Stimulated activated effector memory CD8-positive, alpha-beta T cell treated with anti-CD3 and anti-CD28 coated beads, Interleukin-12 subunit alpha, Interleukin-12 subunit beta, amount 100 ng/mL, for 72 hours (primary cell): ENCODE measurements around the gene CCDC66.
"Not testable (repeated sequence)": the region's sequence is repeated elsewhere in the genome, so short reads cannot be mapped to it uniquely, and the experiment has no call there.

ENCODE experiments used
- ATAC-seq: fragments of 150-1000 bp; cut with Tn5 transposase; 2 replicates; pipeline ENCODE4 v1.10.0; 2021
- DNase-seq, 2 donors: peaks; one replicate each; pipeline ENCODE4 v3.0.0; 2021 to 2022; ENCODE audit warnings: low spot score in 2 of 2
- H3K27ac Mint-ChIP-seq: one replicate; pipeline ENCODE4 v1.8.0; 2022; ENCODE audit warnings: mild to moderate bottlenecking, mixed read lengths
- H3K36me3 Mint-ChIP-seq: one replicate; pipeline ENCODE4 v1.8.0; 2022; ENCODE audit warnings: mild to moderate bottlenecking, mixed read lengths
- H3K4me1 Mint-ChIP-seq: one replicate; pipeline ENCODE4 v1.8.0; 2022; ENCODE audit warnings: mixed read lengths
- H3K4me3 Mint-ChIP-seq: one replicate; pipeline ENCODE4 v1.8.0; 2022; ENCODE audit warnings: mild to moderate bottlenecking, mixed read lengths
- H3K9me3 Mint-ChIP-seq: one replicate; pipeline ENCODE4 v1.8.0; 2022; ENCODE audit warnings: mixed read lengths

The CCDC66 gene

DNA sequence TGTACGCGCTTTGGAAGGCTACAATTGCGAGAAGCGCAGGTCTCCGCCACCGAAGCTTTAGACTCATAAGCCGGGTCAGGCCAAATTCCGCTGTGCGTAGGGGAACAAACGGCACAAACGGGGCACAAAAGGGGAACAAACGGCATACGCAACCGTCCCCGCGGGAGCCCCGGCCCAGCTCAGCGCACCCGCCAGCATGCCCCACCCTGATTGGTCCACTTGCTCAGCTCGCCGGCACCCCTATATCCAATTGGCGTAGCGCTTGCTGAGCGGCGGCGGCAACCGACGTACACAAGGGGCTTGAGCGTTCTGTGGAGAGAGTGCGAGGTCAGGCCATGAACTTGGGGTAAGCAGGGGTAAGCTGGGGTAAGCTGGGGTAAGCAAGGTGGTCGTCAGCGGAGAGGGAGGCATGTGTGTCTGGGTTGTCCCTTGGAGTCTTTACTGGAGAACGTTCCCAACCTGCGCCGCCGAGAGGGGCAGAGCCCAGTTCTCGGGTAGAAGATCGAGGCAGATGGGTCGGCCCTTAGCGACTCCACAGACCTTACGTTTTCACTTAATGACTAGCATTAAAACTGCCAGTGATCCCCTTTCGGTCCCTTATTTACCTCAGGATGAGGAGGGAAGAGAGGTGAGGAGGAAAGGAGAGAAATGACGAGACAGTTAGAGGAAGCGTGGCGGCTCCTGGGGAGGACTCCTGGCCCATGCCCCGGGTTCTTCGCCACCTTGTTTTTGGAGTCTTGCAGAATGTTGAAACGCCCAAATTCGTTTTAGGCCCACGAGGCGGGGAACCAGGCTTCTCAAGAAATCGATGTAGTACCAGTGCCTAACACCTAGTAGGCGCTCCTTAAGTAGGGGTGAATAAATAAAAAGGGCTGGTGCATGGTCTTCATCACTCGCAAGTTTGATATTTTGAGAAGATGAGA is at the start of gene CCDC66:
Gene CCDC66 (plus strand): TSS at position 268 of the 923 bp plus-strand sequence. CDS start 68 bp downstream, at position 336.
- Mint-ChIP-seq H3K36me3 (peaks cover 43% of the 10 kb centered on the region), H3K9me3 (no peaks in the 10 kb centered on the region), H3K4me3 (peak within 1 kb of the TSS; percentile 89), H3K4me1 (peaks cover 24% of the 10 kb centered on the region), H3K27ac (peak within 1 kb of the TSS; percentile 97)
- DNase-seq (peak; percentile 80 to 91), ATAC-seq (peak; percentile 100)

DNA sequence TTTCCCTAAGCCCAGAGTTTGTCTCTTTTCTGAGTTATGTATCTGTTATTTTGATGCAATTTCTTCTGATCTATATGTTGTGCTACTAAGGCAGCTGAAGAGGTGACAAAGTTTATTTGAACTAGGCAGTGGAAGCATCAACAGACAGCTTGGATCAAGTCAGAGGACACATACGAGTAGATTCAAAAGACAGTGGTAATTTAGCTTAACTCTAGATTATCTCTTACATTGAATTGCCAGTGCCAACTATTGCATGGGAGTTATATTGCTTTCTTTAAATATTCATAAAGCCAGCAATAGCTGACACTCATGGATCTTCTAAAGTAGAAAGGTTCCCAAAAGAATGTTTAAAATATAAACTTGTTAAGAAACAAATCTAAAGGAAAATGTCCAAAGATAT is 37.3 kb upstream of the CCDC66 start:
- no peak overlapping the region for H3K4me3 Mint-ChIP-seq
- H3K36me3 Mint-ChIP-seq, result no peaks in the 10 kb centered on the region
- no peaks in the 10 kb centered on the region for H3K4me1 Mint-ChIP-seq
- DNase-seq (no peak), ATAC-seq (no peak)
- no peaks in the 10 kb centered on the region for H3K9me3 Mint-ChIP-seq
- no peak overlapping the region for H3K27ac Mint-ChIP-seq

DNA sequence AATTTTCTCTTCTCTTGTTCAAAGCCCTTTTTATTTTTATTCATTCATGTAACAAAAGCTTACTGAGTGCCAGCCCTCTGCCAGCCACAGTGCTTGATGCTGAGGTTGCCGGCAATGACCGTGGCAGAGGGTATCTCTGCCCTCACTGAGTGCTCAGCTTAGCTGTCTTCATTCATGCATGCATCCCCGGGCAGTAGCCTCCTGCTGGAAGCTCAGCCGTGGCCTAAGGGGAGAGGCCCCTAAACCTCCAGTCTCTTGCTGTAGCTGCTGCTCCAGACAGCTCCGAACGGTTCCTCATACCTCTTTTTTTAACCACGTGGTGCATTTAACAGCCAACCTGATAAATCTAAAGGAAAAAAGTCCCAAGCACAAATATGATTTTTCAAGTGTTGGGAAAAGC is 34.6 kb upstream of the CCDC66 start:
- DNase-seq (no peak), ATAC-seq (no peak)
- Mint-ChIP-seq H3K27ac (no peak overlapping the region), H3K9me3 (no peaks in the 10 kb centered on the region), H3K4me3 (no peak overlapping the region), H3K36me3 (no peaks in the 10 kb centered on the region), H3K4me1 (no peaks in the 10 kb centered on the region)

DNA sequence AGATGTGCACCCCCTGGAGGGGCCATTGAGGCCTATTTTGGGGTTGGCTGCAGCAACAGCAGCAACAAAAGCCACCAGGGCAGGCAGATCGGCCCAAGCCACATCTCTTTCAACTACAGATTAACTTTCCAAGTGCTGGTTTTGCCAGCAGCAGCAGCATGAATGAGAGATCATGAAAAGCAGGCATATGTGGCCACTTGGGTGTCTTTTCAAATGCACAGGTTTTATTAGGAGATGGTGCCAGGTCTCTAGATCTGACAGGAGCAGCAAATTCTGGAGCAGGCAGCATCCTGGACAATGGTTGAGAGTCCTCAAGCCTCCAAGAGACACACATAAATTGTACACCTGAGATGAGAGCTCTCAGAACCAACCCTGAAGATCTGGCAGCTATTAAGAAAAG is 31.7 kb upstream of the CCDC66 start:
- H3K4me1 Mint-ChIP-seq, result no peaks in the 10 kb centered on the region
- DNase-seq (no peak), ATAC-seq (no peak)
- H3K4me3 Mint-ChIP-seq, result no peak overlapping the region
- no peak overlapping the region for H3K27ac Mint-ChIP-seq
- H3K9me3 Mint-ChIP-seq, result no peaks in the 10 kb centered on the region
- no peaks in the 10 kb centered on the region for H3K36me3 Mint-ChIP-seq

DNA sequence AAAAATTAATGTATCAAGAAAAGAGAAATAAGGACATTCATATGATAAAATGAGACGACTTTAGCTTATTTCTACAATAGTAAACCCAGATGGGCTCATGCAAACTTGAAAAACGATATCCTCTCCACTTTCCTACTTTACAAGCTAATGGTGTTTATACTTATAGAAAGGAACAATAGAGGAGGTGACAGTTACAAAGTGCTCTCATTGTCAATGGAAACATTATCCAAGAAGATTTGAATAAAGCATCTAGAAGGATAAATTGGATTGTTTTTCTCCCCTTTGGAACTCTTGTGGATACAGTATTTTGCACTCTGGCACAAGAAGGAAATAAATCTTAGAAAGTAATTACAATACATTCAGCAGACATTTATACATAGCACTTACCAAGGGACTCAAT is 20.2 kb upstream of the CCDC66 start:
- no peak for ATAC-seq
- Mint-ChIP-seq H3K27ac (no peak overlapping the region), H3K9me3 (peaks cover 8% of the 10 kb centered on the region), H3K4me3 (no peak overlapping the region), H3K36me3 (no peaks in the 10 kb centered on the region), H3K4me1 (no peaks in the 10 kb centered on the region)
- no peak for DNase-seq

DNA sequence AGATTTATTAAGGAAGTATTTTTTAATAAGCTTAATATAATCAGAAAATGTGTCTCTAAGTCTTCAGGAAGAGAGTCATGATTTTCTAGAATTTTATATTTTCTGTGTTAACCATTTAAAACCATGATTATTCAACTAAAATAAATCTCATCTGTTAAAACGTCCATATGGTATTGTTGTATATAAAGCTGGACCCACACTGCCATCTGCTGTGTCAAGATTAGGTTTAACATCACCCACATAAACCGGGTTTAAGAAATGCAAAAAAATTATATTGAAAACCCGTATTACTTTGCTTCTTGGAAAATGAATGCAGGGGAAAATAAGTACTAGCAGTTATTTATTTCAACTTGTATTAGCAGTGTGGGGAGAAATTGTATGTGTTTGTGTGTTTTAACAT is 9.5 kb upstream of the CCDC66 start:
- no peaks in the 10 kb centered on the region for H3K36me3 Mint-ChIP-seq
- peaks cover 3% of the 10 kb centered on the region for H3K9me3 Mint-ChIP-seq
- no peak overlapping the region for H3K4me3 Mint-ChIP-seq
- no peaks in the 10 kb centered on the region for H3K4me1 Mint-ChIP-seq
- ATAC-seq, result no peak
- no peak for DNase-seq
- no peak overlapping the region for H3K27ac Mint-ChIP-seq

DNA sequence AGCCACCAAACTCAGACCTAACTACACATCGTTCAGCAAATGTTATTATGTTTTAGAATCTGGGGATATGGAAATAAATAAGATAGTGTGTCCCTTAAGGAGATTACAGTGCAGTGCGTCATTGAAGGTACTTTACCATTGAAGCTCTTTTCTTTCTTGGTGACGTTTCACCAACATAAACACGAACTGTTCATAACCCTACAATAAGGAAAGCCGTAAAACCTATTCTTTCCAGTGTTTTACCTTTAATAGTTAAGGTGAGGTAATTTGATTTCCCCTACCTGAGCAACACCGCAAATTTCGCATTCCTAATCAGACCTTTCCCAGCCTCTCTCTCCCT is 826 bp downstream of the CCDC66 start:
- peak overlapping the region; percentile 89 for H3K4me3 Mint-ChIP-seq
- no peaks in the 10 kb centered on the region for H3K9me3 Mint-ChIP-seq
- DNase-seq, result no peak
- peaks cover 49% of the 10 kb centered on the region for H3K36me3 Mint-ChIP-seq
- H3K27ac Mint-ChIP-seq, result peak overlapping the region; percentile 97
- H3K4me1 Mint-ChIP-seq, result peaks cover 24% of the 10 kb centered on the region
- peak; percentile 36 for ATAC-seq

DNA sequence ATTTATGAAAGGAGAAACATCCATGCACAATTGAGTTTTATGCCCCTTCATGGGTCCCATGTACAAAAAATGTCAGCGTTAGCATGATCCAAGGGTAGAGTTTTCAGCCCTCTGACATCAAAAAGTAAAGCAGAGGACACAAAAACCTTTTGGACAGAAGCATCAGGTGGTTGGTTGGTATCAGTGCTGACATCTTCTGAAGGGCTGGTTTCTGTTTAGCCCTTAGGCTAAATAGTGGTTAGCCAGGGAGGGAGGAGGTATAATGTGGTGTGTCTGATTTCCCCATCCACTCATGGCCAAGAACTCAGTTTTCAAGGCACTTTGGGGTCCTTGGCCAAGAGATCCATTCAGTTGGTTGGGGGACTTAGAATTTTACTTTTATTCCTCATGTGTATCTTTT is 16.5 kb downstream of the CCDC66 start:
- H3K27ac Mint-ChIP-seq, result no peak overlapping the region
- H3K4me1 Mint-ChIP-seq, result peaks cover 13% of the 10 kb centered on the region
- H3K9me3 Mint-ChIP-seq, result no peaks in the 10 kb centered on the region
- ATAC-seq (no peak), DNase-seq (no peak)
- H3K36me3 Mint-ChIP-seq, result peaks cover 60% of the 10 kb centered on the region
- no peak overlapping the region for H3K4me3 Mint-ChIP-seq

DNA sequence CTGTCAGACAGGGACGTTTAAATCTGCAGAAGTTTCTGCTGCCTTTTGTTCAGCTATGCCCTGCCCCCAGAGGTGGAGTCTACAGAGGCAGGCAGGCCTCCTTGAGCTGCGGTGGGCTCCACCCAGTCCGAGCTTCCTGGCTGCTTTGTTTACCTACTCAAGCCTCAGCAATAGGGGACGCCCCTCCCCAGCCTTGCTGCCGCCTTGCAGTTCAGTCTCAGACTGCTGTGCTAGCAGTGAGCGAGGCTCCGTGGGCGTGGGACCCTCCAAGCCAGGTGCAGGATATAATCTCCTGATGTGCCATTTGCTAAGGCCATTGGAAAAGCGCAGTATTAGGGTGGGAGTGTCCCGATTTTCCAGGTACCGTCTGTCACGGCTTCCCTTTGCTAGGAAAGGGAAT is 25.0 kb downstream of the CCDC66 start:
- not testable (repeated sequence) for DNase-seq, H3K27ac Mint-ChIP-seq, H3K9me3 Mint-ChIP-seq, H3K4me3 Mint-ChIP-seq, ATAC-seq
- peaks cover 30% of the 10 kb centered on the region for H3K4me1 Mint-ChIP-seq
- peaks cover 26% of the 10 kb centered on the region for H3K36me3 Mint-ChIP-seq

DNA sequence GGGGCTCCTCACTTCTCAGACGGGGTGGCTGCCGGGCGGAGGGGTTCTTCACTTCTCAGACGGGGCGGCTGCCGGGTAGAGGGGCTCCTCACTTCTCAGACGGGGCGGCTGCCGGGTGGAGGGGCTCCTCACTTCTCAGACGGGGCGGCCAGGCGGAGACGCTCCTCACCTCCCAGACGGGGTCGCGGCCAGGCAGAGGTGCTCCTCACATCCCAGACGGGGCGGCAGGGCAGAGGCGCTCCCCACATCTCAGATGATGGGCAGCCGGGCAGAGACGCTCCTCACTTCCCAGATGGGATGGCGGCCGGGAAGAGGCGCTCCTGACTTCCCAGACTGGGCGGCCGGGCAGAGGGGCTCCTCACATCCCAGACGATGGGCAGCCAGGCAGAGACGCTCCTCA is 27.3 kb downstream of the CCDC66 start:
- not testable (repeated sequence) for H3K9me3 Mint-ChIP-seq, H3K4me3 Mint-ChIP-seq, DNase-seq, H3K27ac Mint-ChIP-seq, ATAC-seq
- Mint-ChIP-seq H3K4me1 (peaks cover 19% of the 10 kb centered on the region), H3K36me3 (peaks cover 19% of the 10 kb centered on the region)

DNA sequence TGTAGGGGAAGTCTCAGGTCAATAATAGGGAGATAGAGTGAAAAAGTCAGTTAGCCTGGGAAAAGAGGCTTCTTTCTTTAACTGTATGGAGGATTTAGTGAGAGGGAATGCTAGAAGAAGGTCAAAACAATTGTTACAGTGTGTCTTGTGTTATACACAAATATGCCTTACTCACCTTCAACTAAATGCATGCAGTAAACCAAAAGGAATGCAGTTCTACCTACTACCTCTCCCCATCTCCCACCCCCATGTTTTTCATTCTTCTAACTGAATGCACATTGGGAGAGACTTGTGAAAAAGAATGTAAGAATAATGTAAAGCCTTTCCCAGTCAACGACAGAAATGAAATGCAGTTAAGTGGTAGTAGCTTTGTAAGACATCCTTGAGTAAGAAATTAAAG is 33.8 kb downstream of the CCDC66 start:
- Mint-ChIP-seq H3K27ac (peak overlapping the region; percentile 75), H3K4me1 (peaks cover 22% of the 10 kb centered on the region), H3K4me3 (no peak overlapping the region), H3K36me3 (peaks cover 15% of the 10 kb centered on the region), H3K9me3 (no peaks in the 10 kb centered on the region)
- DNase-seq (no peak), ATAC-seq (no peak)

DNA sequence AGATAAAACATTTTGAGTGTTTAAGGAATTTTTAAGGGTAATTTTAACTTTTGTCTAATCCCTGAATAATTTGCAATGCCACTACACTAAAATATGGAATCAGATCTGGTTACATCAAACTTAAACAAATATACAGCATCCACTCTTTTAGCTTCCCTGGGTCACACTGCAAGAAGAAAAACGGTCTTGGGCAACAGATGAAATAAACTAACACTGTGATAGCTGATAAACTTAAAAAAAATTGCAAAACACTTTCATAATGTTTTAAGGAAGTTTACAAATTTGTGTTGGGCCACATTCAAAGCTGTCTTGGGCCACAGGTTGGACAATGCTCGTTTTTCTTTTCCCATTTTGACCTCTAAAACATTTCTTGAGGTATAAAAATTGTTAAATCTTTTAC is 34.3 kb downstream of the CCDC66 start:
- peaks cover 20% of the 10 kb centered on the region for H3K36me3 Mint-ChIP-seq
- peak overlapping the region; percentile 75 for H3K27ac Mint-ChIP-seq
- ATAC-seq (no peak), DNase-seq (no peak)
- H3K4me1 Mint-ChIP-seq, result peaks cover 24% of the 10 kb centered on the region
- H3K4me3 Mint-ChIP-seq, result no peak overlapping the region
- H3K9me3 Mint-ChIP-seq, result no peaks in the 10 kb centered on the region

DNA sequence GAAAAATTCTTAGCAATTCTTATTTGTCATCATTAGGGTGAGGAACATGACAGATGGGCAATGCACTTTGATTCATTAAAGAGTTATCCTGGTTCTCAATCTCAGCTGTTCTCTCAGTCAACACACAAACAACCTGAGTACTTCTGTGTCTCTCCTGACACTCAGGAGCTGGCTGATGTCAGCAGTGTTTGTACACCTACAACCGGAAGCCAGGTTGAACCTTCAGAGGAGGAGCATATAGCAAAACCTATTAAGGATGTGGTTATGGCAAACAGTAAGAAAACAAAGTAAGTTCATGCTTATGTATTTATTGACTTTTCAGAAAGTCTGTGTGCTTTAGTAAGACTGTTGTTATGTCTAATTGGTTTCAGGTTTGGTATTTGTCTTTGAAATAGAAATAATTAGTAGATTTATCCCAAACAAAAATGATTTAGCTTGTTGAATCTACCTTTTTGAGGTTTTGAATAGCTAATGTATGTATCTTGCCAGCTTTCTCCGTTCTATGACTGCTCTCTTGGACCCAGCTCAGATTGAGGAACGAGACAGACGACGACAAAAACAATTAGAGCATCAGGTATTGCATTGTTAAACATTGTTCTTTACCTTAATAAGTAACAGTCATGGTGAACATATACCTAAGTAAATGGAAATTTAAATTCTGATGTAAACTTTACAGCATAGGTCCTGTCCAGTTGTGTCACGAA is 36.6 kb downstream of the CCDC66 start:
- Mint-ChIP-seq H3K9me3 (no peaks in the 10 kb centered on the region), H3K4me3 (no peak overlapping the region), H3K27ac (peak overlapping the region; percentile 75), H3K4me1 (peaks cover 32% of the 10 kb centered on the region), H3K36me3 (peaks cover 43% of the 10 kb centered on the region)
- peak; percentile 98 for ATAC-seq
- no peak for DNase-seq

DNA sequence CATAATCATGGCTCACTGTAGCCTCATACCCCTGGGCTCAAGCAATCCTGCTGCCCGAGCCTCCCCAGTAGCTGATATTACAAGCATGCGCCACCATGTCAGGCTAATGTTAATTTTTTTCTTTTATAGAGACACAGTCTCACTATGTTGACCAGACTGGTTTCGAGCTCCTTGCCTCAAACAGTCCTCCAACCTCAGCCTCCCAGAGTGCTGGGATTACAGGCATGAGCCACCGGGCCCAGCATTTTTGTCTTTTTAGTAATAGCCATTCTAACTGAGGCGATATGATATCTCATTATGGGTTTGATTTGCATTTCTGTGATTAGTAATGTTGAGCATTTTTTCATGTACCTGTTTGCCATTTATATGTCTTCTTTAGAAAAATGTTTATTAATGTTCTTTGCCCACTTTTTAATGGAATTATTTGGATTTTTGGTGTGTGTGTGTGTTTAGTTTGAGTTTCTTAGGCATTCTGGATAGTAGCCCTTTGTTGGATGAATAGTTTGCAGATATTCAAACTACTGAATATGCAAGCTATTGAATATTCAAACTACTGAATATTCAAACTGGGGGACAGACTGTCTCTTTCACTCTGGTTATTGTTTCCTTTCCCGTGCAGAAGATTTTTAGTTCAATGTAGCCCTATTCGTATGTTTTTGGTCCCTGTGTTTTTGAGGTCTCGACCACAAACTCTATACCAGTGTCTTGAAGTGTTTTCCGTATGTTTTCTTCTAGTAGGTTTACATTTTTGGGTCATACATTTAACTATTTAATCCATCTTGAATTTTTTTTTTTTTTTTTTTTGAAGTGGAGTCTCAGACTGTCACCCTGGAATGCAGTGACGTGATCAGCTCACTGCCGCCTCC is 39.2 kb downstream of the CCDC66 start:
- Mint-ChIP-seq H3K4me1 (peaks cover 48% of the 10 kb centered on the region), H3K9me3 (no peaks in the 10 kb centered on the region), H3K27ac (peak overlapping the region; percentile 33), H3K36me3 (peaks cover 69% of the 10 kb centered on the region), H3K4me3 (no peak overlapping the region)
- DNase-seq (no peak), ATAC-seq (no peak)

DNA sequence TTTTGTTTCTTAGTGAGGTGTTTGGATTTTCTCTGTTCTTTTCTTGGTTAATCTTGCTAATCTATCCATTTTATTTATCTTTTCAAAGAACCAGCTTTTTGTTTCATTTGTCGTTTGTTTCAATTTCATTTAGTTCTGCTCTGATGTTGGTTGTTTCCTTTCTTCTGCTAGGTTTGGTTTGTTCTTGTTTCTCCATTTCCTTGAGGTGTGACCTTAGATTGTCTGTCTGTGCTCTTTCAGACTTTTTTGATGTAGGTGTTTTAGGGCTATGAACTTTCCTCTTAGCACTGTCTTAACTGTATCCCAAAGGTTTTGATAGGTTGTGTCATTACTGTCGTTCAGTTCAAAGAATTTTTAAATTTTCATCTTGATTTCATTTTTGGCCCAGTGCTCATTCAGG is 51.5 kb downstream of the CCDC66 start:
- not testable (repeated sequence) for H3K9me3 Mint-ChIP-seq, ATAC-seq, DNase-seq
- Mint-ChIP-seq H3K36me3 (peaks cover 36% of the 10 kb centered on the region), H3K27ac (peak overlapping the region; percentile 51), H3K4me3 (peak overlapping the region; percentile 5), H3K4me1 (peaks cover 57% of the 10 kb centered on the region)
